Measurements from ENCODE around the gene SPAST. TPM values are rescaled to one million over a fixed set of nuclear protein-coding genes. Genes with fewer than 3 reads are reported as not detected.

Gene SPAST
- total RNA-seq, 1 experiment from 2014 or later, result 20.4 TPM

GRCh38 chr2:32108111-32108510 is 44.8 kb downstream of the SPAST start:
- H3K9me3 Mint-ChIP-seq (ENCODE audit: unreplicated experiment), result no peaks in the 10 kb centered on the region
- intact Hi-C loops (cut with micrococcal nuclease), result no loop called here
- H3K27me3 Mint-ChIP-seq (ENCODE audit: insufficient read depth, unreplicated experiment), result no peaks in the 10 kb centered on the region
- no peak overlapping the region for H3K4me3 Mint-ChIP-seq (ENCODE audit: unreplicated experiment)
- H3K36me3 Mint-ChIP-seq (ENCODE audit: insufficient read depth, unreplicated experiment), result no peaks in the 10 kb centered on the region
- H3K4me1 Mint-ChIP-seq (ENCODE audit: insufficient read depth, unreplicated experiment), result no peaks in the 10 kb centered on the region
- ChIA-PET POLR2A (no interaction called here), CTCF (no interaction called here)
- TF ChIP-seq CTCF (IDR thresholded peaks at IDR 0.05; ENCODE audit: unreplicated experiment), result no peak
- H3K27ac Mint-ChIP-seq (ENCODE audit: low read depth, unreplicated experiment), result no peak overlapping the region
- no TSS peak for BruUV-seq (replicated peaks)
- no peak for DNase-seq (ENCODE audit: unreplicated experiment)

- Mint-ChIP-seq H3K27me3 (ENCODE audit: insufficient read depth, unreplicated experiment) (no peaks in the 10 kb centered on the region), H3K4me1 (ENCODE audit: insufficient read depth, unreplicated experiment) (no peaks in the 10 kb centered on the region), H3K9me3 (ENCODE audit: unreplicated experiment) (no peaks in the 10 kb centered on the region), H3K27ac (ENCODE audit: low read depth, unreplicated experiment) (no peak overlapping the region), H3K4me3 (ENCODE audit: unreplicated experiment) (no peak overlapping the region), H3K36me3 (ENCODE audit: insufficient read depth, unreplicated experiment) (peaks cover 45% of the 10 kb centered on the region)
- no peak for TF ChIP-seq CTCF (IDR thresholded peaks at IDR 0.05; ENCODE audit: unreplicated experiment)
- DNase-seq (ENCODE audit: unreplicated experiment), result no peak
- intact Hi-C loops (cut with micrococcal nuclease), result no loop called here
- CTCF ChIA-PET, result no interaction called here
- no TSS peak for BruUV-seq (replicated peaks)
- POLR2A ChIA-PET, result no interaction called here
Observed at GRCh38 chr2:32118055-32118454, 54.7 kb downstream of the SPAST start.

- Mint-ChIP-seq H3K36me3 (ENCODE audit: insufficient read depth, unreplicated experiment) (peaks cover 44% of the 10 kb centered on the region), H3K4me1 (ENCODE audit: insufficient read depth, unreplicated experiment) (no peaks in the 10 kb centered on the region), H3K4me3 (ENCODE audit: unreplicated experiment) (no peak overlapping the region), H3K27ac (ENCODE audit: low read depth, unreplicated experiment) (no peak overlapping the region), H3K27me3 (ENCODE audit: insufficient read depth, unreplicated experiment) (no peaks in the 10 kb centered on the region), H3K9me3 (ENCODE audit: unreplicated experiment) (no peaks in the 10 kb centered on the region)
- POLR2A ChIA-PET, result interaction anchor here (0.6 kb wide), 1 partner anchor 46 kb away, joined by 3 read pairs; the partner anchor contains the start of gene SLC30A6
- intact Hi-C loops (cut with micrococcal nuclease), result no loop called here
- CTCF ChIA-PET, result interaction anchor here (0.6 kb wide), 1 partner anchor 596 kb away, joined by 3 read pairs; no protein-coding TSS in a partner anchor
- DNase-seq (ENCODE audit: unreplicated experiment), result no peak
- no peak for TF ChIP-seq CTCF (IDR thresholded peaks at IDR 0.05; ENCODE audit: unreplicated experiment)
- no TSS peak for BruUV-seq (replicated peaks)
Observed at GRCh38 chr2:32119161-32119560, 55.8 kb downstream of the SPAST start.

- Mint-ChIP-seq H3K4me1 (ENCODE audit: insufficient read depth, unreplicated experiment) (no peaks in the 10 kb centered on the region), H3K36me3 (ENCODE audit: insufficient read depth, unreplicated experiment) (peaks cover 51% of the 10 kb centered on the region), H3K4me3 (ENCODE audit: unreplicated experiment) (no peak overlapping the region), H3K9me3 (ENCODE audit: unreplicated experiment) (no peaks in the 10 kb centered on the region), H3K27ac (ENCODE audit: low read depth, unreplicated experiment) (no peak overlapping the region), H3K27me3 (ENCODE audit: insufficient read depth, unreplicated experiment) (no peaks in the 10 kb centered on the region)
- ChIA-PET CTCF (no interaction called here), POLR2A (no interaction called here)
- BruUV-seq (replicated peaks), result no TSS peak
- intact Hi-C loops (cut with micrococcal nuclease), result no loop called here
- no peak for TF ChIP-seq CTCF (IDR thresholded peaks at IDR 0.05; ENCODE audit: unreplicated experiment)
- no peak for DNase-seq (ENCODE audit: unreplicated experiment)
Observed at GRCh38 chr2:32124660-32125059, 61.3 kb downstream of the SPAST start.

All from MCF 10A (cell line).